Activated B cell treated with CpG ODN at 0.5 μM for 24 hours (primary cell): ENCODE results near the gene RABL6. TPM values are rescaled to one million over a fixed set of nuclear protein-coding genes. Genes with fewer than 3 reads are reported as not detected.

Experiments used
- ATAC-seq: fragments of 200-7000 bp; cut with Tn5 transposase; one replicate; pipeline ENCODE4 v1.10.0; 2021; ENCODE audit warnings: low read depth, mild to moderate bottlenecking, moderate library complexity
- CTCF ChIA-PET: fragments of 350-600 bp; sonication (Branson Sonifier 250); formaldehyde crosslinking; loops from one replicate; lab custom pipeline; 2021; ENCODE audit warnings: antibody characterized with exemption; lab: Charles Lee
- POLR2A ChIA-PET: fragments of 350-600 bp; sonication (Branson Sonifier 250); formaldehyde crosslinking; loops from one replicate; lab custom pipeline; 2021; ENCODE audit warnings: antibody characterized with exemption; lab: Charles Lee
- DNase-seq: peaks from one replicate; pipeline ENCODE4 v3.0.0; 2022
- H3K27ac Mint-ChIP-seq: one replicate; pipeline ENCODE4 v1.8.0; 2020; ENCODE audit warnings: mixed read lengths
- H3K27me3 Mint-ChIP-seq: one replicate; pipeline ENCODE4 v1.8.0; 2021; ENCODE audit warnings: mixed read lengths
- H3K36me3 Mint-ChIP-seq: one replicate; pipeline ENCODE4 v1.8.0; 2021; ENCODE audit warnings: low read depth, mixed read lengths
- H3K4me1 Mint-ChIP-seq: one replicate; pipeline ENCODE4 v1.8.0; 2021; ENCODE audit warnings: mixed read lengths
- H3K4me3 Mint-ChIP-seq: one replicate; pipeline ENCODE4 v1.8.0; 2020; ENCODE audit warnings: mild to moderate bottlenecking, mixed read lengths
- H3K9me3 Mint-ChIP-seq: one replicate; pipeline ENCODE4 v1.8.0; 2020; ENCODE audit warnings: mixed read lengths
- intact Hi-C: fragments of 100-400 bp; cut with micrococcal nuclease; formaldehyde crosslinking; loops from one replicate; pipeline ENCODE4 v1.15.1; 2024
- total RNA-seq: library from RNA; stranded (reverse); gene quantifications from 2 replicates; pipeline ENCODE4 v1.2.3, GENCODE V29; 2022
- TF ChIP-seq, protein P1 (sequence below): fragments of 200-600 bp; IDR thresholded peaks from one replicate; pipeline ENCODE4 v1.8.0; 2022; ENCODE audit warnings: antibody characterized with exemption, mild to moderate bottlenecking

Gene RABL6
- total RNA-seq, 1 donor from 2014 or later = 75.0 TPM

- Mint-ChIP-seq H3K27ac (no peak overlapping the region), H3K4me1 (peaks cover 21% of the 10 kb centered on the region), H3K27me3 (no peaks in the 10 kb centered on the region), H3K4me3 (no peak overlapping the region), H3K9me3 (no peaks in the 10 kb centered on the region), H3K36me3 (peaks cover 35% of the 10 kb centered on the region)
- ATAC-seq (no peak), DNase-seq (no peak)
- TF ChIP-seq, protein P1, sequence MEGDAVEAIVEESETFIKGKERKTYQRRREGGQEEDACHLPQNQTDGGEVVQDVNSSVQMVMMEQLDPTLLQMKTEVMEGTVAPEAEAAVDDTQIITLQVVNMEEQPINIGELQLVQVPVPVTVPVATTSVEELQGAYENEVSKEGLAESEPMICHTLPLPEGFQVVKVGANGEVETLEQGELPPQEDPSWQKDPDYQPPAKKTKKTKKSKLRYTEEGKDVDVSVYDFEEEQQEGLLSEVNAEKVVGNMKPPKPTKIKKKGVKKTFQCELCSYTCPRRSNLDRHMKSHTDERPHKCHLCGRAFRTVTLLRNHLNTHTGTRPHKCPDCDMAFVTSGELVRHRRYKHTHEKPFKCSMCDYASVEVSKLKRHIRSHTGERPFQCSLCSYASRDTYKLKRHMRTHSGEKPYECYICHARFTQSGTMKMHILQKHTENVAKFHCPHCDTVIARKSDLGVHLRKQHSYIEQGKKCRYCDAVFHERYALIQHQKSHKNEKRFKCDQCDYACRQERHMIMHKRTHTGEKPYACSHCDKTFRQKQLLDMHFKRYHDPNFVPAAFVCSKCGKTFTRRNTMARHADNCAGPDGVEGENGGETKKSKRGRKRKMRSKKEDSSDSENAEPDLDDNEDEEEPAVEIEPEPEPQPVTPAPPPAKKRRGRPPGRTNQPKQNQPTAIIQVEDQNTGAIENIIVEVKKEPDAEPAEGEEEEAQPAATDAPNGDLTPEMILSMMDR = no peak
- ChIA-PET POLR2A (no interaction called here), CTCF (no interaction called here)
- intact Hi-C loops = no loop called here
Observed at GRCh38 chr9:136815422-136815782, 7.7 kb downstream of the RABL6 start.

GRCh38 chr9:136820971-136821825 is 13.4 kb downstream of the RABL6 start:
- POLR2A ChIA-PET = no interaction called here
- no peak overlapping the region for H3K4me3 Mint-ChIP-seq
- H3K36me3 Mint-ChIP-seq = peaks cover 35% of the 10 kb centered on the region
- no peak overlapping the region for H3K27ac Mint-ChIP-seq
- CTCF ChIA-PET = interaction anchor here (1.0 kb wide), 1 partner anchor 21 kb away, joined by 3 read pairs; the partner anchor contains the start of gene AJM1
- TF ChIP-seq, protein P1 = no peak
- DNase-seq (no peak), ATAC-seq (no peak)
- H3K27me3 Mint-ChIP-seq = no peaks in the 10 kb centered on the region
- H3K9me3 Mint-ChIP-seq = no peaks in the 10 kb centered on the region
- H3K4me1 Mint-ChIP-seq = peaks cover 6% of the 10 kb centered on the region
- intact Hi-C loops = no loop called here

GRCh38 chr9:136821826-136822544 is 14.2 kb downstream of the RABL6 start:
- Mint-ChIP-seq H3K4me3 (no peak overlapping the region), H3K9me3 (no peaks in the 10 kb centered on the region), H3K4me1 (peaks cover 6% of the 10 kb centered on the region), H3K27me3 (no peaks in the 10 kb centered on the region), H3K36me3 (peaks cover 38% of the 10 kb centered on the region), H3K27ac (no peak overlapping the region)
- TF ChIP-seq, protein P1 = no peak
- ATAC-seq = no peak
- ChIA-PET POLR2A (no interaction called here), CTCF (no interaction called here)
- no peak for DNase-seq
- intact Hi-C loops = no loop called here

DNA sequence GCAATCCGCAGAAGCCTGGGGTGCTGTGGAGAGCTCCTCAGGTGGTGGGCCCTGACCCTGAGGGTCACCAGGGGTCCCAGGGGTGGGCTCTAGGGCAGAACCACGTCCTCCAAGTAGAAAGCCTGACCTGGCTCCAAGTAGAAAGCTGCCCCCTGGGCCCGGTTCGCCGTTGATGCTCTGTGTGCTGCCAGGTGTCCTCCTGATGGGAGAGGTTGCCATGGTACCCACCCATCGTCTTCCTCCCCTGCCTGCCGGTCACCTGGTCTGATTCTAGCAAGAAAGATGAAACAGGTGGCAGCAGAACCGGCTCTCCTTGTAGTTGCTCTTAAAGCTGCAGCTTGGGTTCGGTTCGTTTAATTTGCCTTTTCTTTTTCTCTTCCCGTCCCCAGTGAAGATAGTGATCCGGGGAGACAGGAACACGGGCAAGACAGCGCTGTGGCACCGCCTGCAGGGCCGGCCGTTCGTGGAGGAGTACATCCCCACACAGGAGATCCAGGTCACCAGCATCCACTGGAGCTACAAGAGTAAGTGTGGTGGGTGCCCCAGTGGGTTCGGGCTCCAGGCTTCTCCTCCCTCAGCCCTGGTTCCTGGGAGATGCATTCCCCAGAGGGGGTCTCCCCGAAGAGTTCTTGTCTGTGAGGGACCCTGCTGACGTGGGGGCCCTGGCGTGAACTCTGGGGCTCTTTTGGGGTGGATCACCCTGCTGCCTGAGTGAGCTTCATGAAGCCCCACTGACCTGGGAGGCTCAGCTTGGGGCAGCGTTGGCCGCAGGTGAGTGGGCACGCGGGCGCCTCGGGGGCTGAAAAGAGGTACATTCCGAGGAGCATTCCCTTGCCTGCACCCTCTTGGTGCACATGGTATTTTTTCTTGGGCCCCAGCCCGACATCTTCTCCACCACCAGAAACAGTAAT is 15.6 kb downstream of the RABL6 start:
- peaks cover 6% of the 10 kb centered on the region for H3K4me1 Mint-ChIP-seq
- H3K4me3 Mint-ChIP-seq = no peak overlapping the region

More for the DNA sequence above, 15.6 kb downstream of the RABL6 start:
- no peak for DNase-seq
- TF ChIP-seq, protein P1 = no peak
- Mint-ChIP-seq H3K27me3 (no peaks in the 10 kb centered on the region), H3K27ac (no peak overlapping the region), H3K9me3 (no peaks in the 10 kb centered on the region), H3K36me3 (peaks cover 36% of the 10 kb centered on the region)
- CTCF ChIA-PET = no interaction called here
- ATAC-seq = no peak
- intact Hi-C loops = no loop called here
- POLR2A ChIA-PET = interaction anchor here (0.9 kb wide), 1 partner anchor 102 kb away, joined by 4 read pairs; no protein-coding TSS in a partner anchor
